ENCODE data around the gene AKAP12. TPM values are rescaled to one million over a fixed set of nuclear protein-coding genes. Genes with fewer than 3 reads are reported as not detected.

Gene AKAP12
- total RNA-seq, 1 donor from 2014 or later = 736 TPM

- H3K27me3 Mint-ChIP-seq (ENCODE audit: low read depth) = no peaks in the 10 kb centered on the region
- H3K9me3 Mint-ChIP-seq = no peaks in the 10 kb centered on the region
- peak overlapping the region; percentile 71 for H3K27ac Mint-ChIP-seq
- TF ChIP-seq, protein P1, sequence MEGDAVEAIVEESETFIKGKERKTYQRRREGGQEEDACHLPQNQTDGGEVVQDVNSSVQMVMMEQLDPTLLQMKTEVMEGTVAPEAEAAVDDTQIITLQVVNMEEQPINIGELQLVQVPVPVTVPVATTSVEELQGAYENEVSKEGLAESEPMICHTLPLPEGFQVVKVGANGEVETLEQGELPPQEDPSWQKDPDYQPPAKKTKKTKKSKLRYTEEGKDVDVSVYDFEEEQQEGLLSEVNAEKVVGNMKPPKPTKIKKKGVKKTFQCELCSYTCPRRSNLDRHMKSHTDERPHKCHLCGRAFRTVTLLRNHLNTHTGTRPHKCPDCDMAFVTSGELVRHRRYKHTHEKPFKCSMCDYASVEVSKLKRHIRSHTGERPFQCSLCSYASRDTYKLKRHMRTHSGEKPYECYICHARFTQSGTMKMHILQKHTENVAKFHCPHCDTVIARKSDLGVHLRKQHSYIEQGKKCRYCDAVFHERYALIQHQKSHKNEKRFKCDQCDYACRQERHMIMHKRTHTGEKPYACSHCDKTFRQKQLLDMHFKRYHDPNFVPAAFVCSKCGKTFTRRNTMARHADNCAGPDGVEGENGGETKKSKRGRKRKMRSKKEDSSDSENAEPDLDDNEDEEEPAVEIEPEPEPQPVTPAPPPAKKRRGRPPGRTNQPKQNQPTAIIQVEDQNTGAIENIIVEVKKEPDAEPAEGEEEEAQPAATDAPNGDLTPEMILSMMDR (IDR thresholded peaks at IDR 0.05; ENCODE audit: unreplicated experiment) = no peak
- H3K4me1 Mint-ChIP-seq = peaks cover 18% of the 10 kb centered on the region
- no peak overlapping the region for H3K4me3 Mint-ChIP-seq
- H3K36me3 Mint-ChIP-seq = peaks cover 10% of the 10 kb centered on the region
- DNase-seq (ENCODE audit: low spot score in 2 of 2, unreplicated experiment in 2 of 2) = no peak
Observed at GRCh38 chr6:151349651-151350270, 110.0 kb downstream of the AKAP12 start.

- H3K27ac Mint-ChIP-seq = peak overlapping the region; percentile 67
- no peak overlapping the region for H3K4me3 Mint-ChIP-seq
- TF ChIP-seq, protein P1 (IDR thresholded peaks at IDR 0.05; ENCODE audit: unreplicated experiment) = no peak
- peaks cover 17% of the 10 kb centered on the region for H3K36me3 Mint-ChIP-seq
- peaks cover 18% of the 10 kb centered on the region for H3K4me1 Mint-ChIP-seq
- H3K9me3 Mint-ChIP-seq = no peaks in the 10 kb centered on the region
- DNase-seq (ENCODE audit: low spot score in 2 of 2, unreplicated experiment in 2 of 2) = no peak
- no peaks in the 10 kb centered on the region for H3K27me3 Mint-ChIP-seq (ENCODE audit: low read depth)
Observed at GRCh38 chr6:151350442-151351145, 110.8 kb downstream of the AKAP12 start.

- no peak overlapping the region for H3K4me3 Mint-ChIP-seq
- H3K27me3 Mint-ChIP-seq (ENCODE audit: low read depth) = no peaks in the 10 kb centered on the region
- no peaks in the 10 kb centered on the region for H3K9me3 Mint-ChIP-seq
- DNase-seq (ENCODE audit: low spot score in 2 of 2, unreplicated experiment in 2 of 2) = no peak
- peaks cover 13% of the 10 kb centered on the region for H3K4me1 Mint-ChIP-seq
- peaks cover 18% of the 10 kb centered on the region for H3K36me3 Mint-ChIP-seq
- TF ChIP-seq, protein P1 (IDR thresholded peaks at IDR 0.05; ENCODE audit: unreplicated experiment) = no peak
- no peak overlapping the region for H3K27ac Mint-ChIP-seq
Observed at GRCh38 chr6:151351146-151351700, 111.5 kb downstream of the AKAP12 start.

DNA sequence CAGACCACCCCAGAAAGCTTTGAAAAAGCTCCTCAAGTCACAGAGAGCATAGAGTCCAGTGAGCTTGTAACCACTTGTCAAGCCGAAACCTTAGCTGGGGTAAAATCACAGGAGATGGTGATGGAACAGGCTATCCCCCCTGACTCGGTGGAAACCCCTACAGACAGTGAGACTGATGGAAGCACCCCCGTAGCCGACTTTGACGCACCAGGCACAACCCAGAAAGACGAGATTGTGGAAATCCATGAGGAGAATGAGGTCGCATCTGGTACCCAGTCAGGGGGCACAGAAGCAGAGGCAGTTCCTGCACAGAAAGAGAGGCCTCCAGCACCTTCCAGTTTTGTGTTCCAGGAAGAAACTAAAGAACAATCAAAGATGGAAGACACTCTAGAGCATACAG, 112.0 kb downstream of the AKAP12 start:
- Mint-ChIP-seq H3K9me3 (no peaks in the 10 kb centered on the region), H3K36me3 (peaks cover 17% of the 10 kb centered on the region), H3K27ac (no peak overlapping the region), H3K4me1 (peaks cover 10% of the 10 kb centered on the region), H3K27me3 (ENCODE audit: low read depth) (no peaks in the 10 kb centered on the region), H3K4me3 (no peak overlapping the region)
- DNase-seq (ENCODE audit: low spot score in 2 of 2, unreplicated experiment in 2 of 2) = no peak
- TF ChIP-seq, protein P1 (IDR thresholded peaks at IDR 0.05; ENCODE audit: unreplicated experiment) = no peak

GRCh38 chr6:151352410-151353396, 112.9 kb downstream of the AKAP12 start:
- H3K4me3 Mint-ChIP-seq = no peak overlapping the region
- TF ChIP-seq, protein P1 (IDR thresholded peaks at IDR 0.05; ENCODE audit: unreplicated experiment) = no peak
- peaks cover 13% of the 10 kb centered on the region for H3K36me3 Mint-ChIP-seq
- DNase-seq (ENCODE audit: low spot score in 2 of 2, unreplicated experiment in 2 of 2) = no peak
- peaks cover 4% of the 10 kb centered on the region for H3K4me1 Mint-ChIP-seq
- H3K9me3 Mint-ChIP-seq = no peaks in the 10 kb centered on the region
- no peaks in the 10 kb centered on the region for H3K27me3 Mint-ChIP-seq (ENCODE audit: low read depth)
- H3K27ac Mint-ChIP-seq = no peak overlapping the region
